Inferior parietal cortex (tissue), 1 donor: ENCODE data around the gene LARP1.
"Not testable (repeated sequence)": the region's sequence is repeated elsewhere in the genome, so short reads cannot be mapped to it uniquely, and the experiment has no call there.

Experiments
- DNase-seq: peaks from one replicate; pipeline ENCODE4 v3.0.0-alpha.2; 2016; ENCODE audit errors: extremely low spot score

The LARP1 gene

GRCh38 chr5:154734370-154735248 lies 20.6 kb upstream of the LARP1 start:
- no peak for DNase-seq

GRCh38 chr5:154735362-154735761 lies 19.8 kb upstream of the LARP1 start:
- DNase-seq, result not testable (repeated sequence)

GRCh38 chr5:154736372-154736771 lies 18.8 kb upstream of the LARP1 start:
- DNase-seq, result not testable (repeated sequence)

GRCh38 chr5:154737667-154738320 lies 17.4 kb upstream of the LARP1 start:
- DNase-seq, result no peak

- peak; percentile 47 for DNase-seq
Observed at GRCh38 chr5:154740483-154740882, 14.7 kb upstream of the LARP1 start.

GRCh38 chr5:154740957-154741356 lies 14.2 kb upstream of the LARP1 start:
- no peak for DNase-seq

- no peak for DNase-seq
Observed at GRCh38 chr5:154741415-154741814, 13.8 kb upstream of the LARP1 start.

GRCh38 chr5:154743812-154744211 lies 11.4 kb upstream of the LARP1 start:
- DNase-seq, result no peak

- no peak for DNase-seq
Observed at GRCh38 chr5:154745349-154745748, 9.8 kb upstream of the LARP1 start.

GRCh38 chr5:154749491-154749890 lies 5.7 kb upstream of the LARP1 start:
- no peak for DNase-seq

- not testable (repeated sequence) for DNase-seq
Observed at GRCh38 chr5:154750641-154751040, 4.5 kb upstream of the LARP1 start.

GRCh38 chr5:154751854-154752253 lies 3.3 kb upstream of the LARP1 start:
- no peak for DNase-seq

GRCh38 chr5:154753792-154754191 lies 1.4 kb upstream of the LARP1 start:
- no peak for DNase-seq

- peak; percentile 95 for DNase-seq
Observed at GRCh38 chr5:154754460-154755360, 467 bp upstream of the LARP1 start.

GRCh38 chr5:154756009-154756867 lies 1.1 kb downstream of the LARP1 start:
- no peak for DNase-seq

GRCh38 chr5:154756868-154757813 lies 2.0 kb downstream of the LARP1 start:
- DNase-seq, result peak; percentile 63

- no peak for DNase-seq
Observed at GRCh38 chr5:154757814-154758406, 2.7 kb downstream of the LARP1 start.

GRCh38 chr5:154758493-154758892 lies 3.3 kb downstream of the LARP1 start:
- no peak for DNase-seq

- no peak for DNase-seq
Observed at GRCh38 chr5:154758977-154759376, 3.8 kb downstream of the LARP1 start.

- DNase-seq, result not testable (repeated sequence)
Observed at GRCh38 chr5:154759868-154760267, 4.7 kb downstream of the LARP1 start.
